WTC11 (cell line): ENCODE results near the gene KAT7. TPM values are rescaled to one million over a fixed set of nuclear protein-coding genes. Genes with fewer than 3 reads are reported as not detected.

Experiments used
- ATAC-seq: fragments of 200-7000 bp; cut with Tn5 transposase; 2 replicates; pipeline ENCODE4 v1.10.0; 2021; ENCODE audit warnings: mild to moderate bottlenecking, moderate library complexity
- CTCF ChIA-PET: fragments of 300-600 bp; sonication (Branson Sonifier 250); formaldehyde crosslinking; loops from one replicate; lab custom pipeline; 2021; ENCODE audit warnings: antibody characterized with exemption; lab: Charles Lee
- POLR2A ChIA-PET: fragments of 350-600 bp; sonication (Branson Sonifier 250); formaldehyde crosslinking; loops from one replicate; lab custom pipeline; 2021; ENCODE audit warnings: antibody characterized with exemption; lab: Charles Lee
- DNase-seq: peaks from one replicate; pipeline ENCODE4 v3.0.0; 2021; ENCODE audit warnings: low spot score
- H3K27ac Mint-ChIP-seq: 2 replicates; pipeline ENCODE4 v1.8.0; 2021; ENCODE audit warnings: mixed read lengths
- H3K27me3 Mint-ChIP-seq: 2 replicates; pipeline ENCODE4 v1.8.0; 2021; ENCODE audit warnings: low read depth, mild to moderate bottlenecking, moderate library complexity, mixed read lengths
- H3K36me3 Mint-ChIP-seq: 2 replicates; pipeline ENCODE4 v1.8.0; 2021; ENCODE audit warnings: mixed read lengths
- H3K4me1 Mint-ChIP-seq: 2 replicates; pipeline ENCODE4 v1.8.0; 2022; ENCODE audit warnings: mixed read lengths
- H3K4me3 Mint-ChIP-seq: 2 replicates; pipeline ENCODE4 v1.8.0; 2021; ENCODE audit warnings: mild to moderate bottlenecking, moderate library complexity, mixed read lengths
- H3K9me3 Mint-ChIP-seq: 2 replicates; pipeline ENCODE4 v1.8.0; 2021; ENCODE audit warnings: mixed read lengths
- ARID4B ChIP-seq: sonication (generic); formaldehyde crosslinking; IDR thresholded peaks from 2 replicates; pipeline ENCODE4 v1.8.0; 2023; ENCODE audit warnings: missing genetic modification reagents, mild to moderate bottlenecking, borderline replicate concordance
- ATF6 ChIP-seq: sonication (generic); formaldehyde crosslinking; IDR thresholded peaks from 2 replicates; pipeline ENCODE4 v1.8.1; 2023; ENCODE audit warnings: mild to moderate bottlenecking, missing genetic modification reagents
- CBFB ChIP-seq: sonication (generic); formaldehyde crosslinking; IDR thresholded peaks from 2 replicates; pipeline ENCODE4 v1.8.1; 2022; ENCODE audit warnings: mild to moderate bottlenecking, low read depth, missing genetic modification reagents
- CREB1 ChIP-seq: sonication (generic); formaldehyde crosslinking; IDR thresholded peaks from 2 replicates; pipeline ENCODE4 v1.8.0; 2023; ENCODE audit warnings: mild to moderate bottlenecking, missing genetic modification reagents
- CREM ChIP-seq: sonication (generic); formaldehyde crosslinking; IDR thresholded peaks from 2 replicates; pipeline ENCODE4 v1.8.1; 2022; ENCODE audit warnings: mild to moderate bottlenecking, missing genetic modification reagents, moderate library complexity
- ERG ChIP-seq: fragments of 250-450 bp; sonication (Bioruptor Pico); IDR thresholded peaks from 2 replicates; pipeline ENCODE4 v1.8.0; 2021; ENCODE audit warnings: mild to moderate bottlenecking
- FOXK1 ChIP-seq: sonication (generic); formaldehyde crosslinking; IDR thresholded peaks from 2 replicates; pipeline ENCODE4 v1.8.0; 2022; ENCODE audit warnings: mild to moderate bottlenecking, moderate library complexity, missing genetic modification reagents
- KAT7 ChIP-seq: sonication (generic); formaldehyde crosslinking; IDR thresholded peaks from 2 replicates; pipeline ENCODE4 v1.8.1; 2023; ENCODE audit warnings: missing genetic modification reagents, mild to moderate bottlenecking, borderline replicate concordance
- MXD4 ChIP-seq: fragments of 250-450 bp; sonication (Bioruptor Pico); IDR thresholded peaks from 2 replicates; pipeline ENCODE4 v1.8.0; 2021; ENCODE audit warnings: mild to moderate bottlenecking, moderate library complexity, borderline replicate concordance
- TEAD1 ChIP-seq: sonication (generic); formaldehyde crosslinking; IDR thresholded peaks from 2 replicates; pipeline ENCODE4 v1.8.0; 2022; ENCODE audit warnings: mild to moderate bottlenecking, missing genetic modification reagents
- TP53 ChIP-seq: sonication (generic); formaldehyde crosslinking; IDR thresholded peaks from 2 replicates; pipeline ENCODE4 v1.8.1; 2023; ENCODE audit warnings: mild to moderate bottlenecking, missing genetic modification reagents
- ZNF138 ChIP-seq: sonication (generic); formaldehyde crosslinking; conservative IDR thresholded peaks from 2 replicates; pipeline ENCODE4 v1.8.1; 2022; ENCODE audit warnings: mild to moderate bottlenecking, moderate library complexity, missing genetic modification reagents
- ZNF232 ChIP-seq: sonication (generic); formaldehyde crosslinking; IDR thresholded peaks from 2 replicates; pipeline ENCODE4 v1.8.0; 2022; ENCODE audit warnings: mild to moderate bottlenecking, missing genetic modification reagents
- ZNF281 ChIP-seq: sonication (generic); formaldehyde crosslinking; IDR thresholded peaks from 2 replicates; pipeline ENCODE4 v1.8.0; 2023; ENCODE audit warnings: mild to moderate bottlenecking, missing genetic modification reagents
- ZNF416 ChIP-seq: fragments of 250-450 bp; sonication (Bioruptor Pico); IDR thresholded peaks from 2 replicates; pipeline ENCODE4 v1.9.0; 2021; ENCODE audit warnings: mild to moderate bottlenecking, inconsistent platforms
- ZNF532 ChIP-seq: fragments of 250-450 bp; sonication (Bioruptor Pico); IDR thresholded peaks from 2 replicates; pipeline ENCODE4 v1.9.0; 2021; ENCODE audit warnings: mild to moderate bottlenecking, borderline replicate concordance
- ZNF671 ChIP-seq: fragments of 250-450 bp; sonication (Bioruptor Pico); IDR thresholded peaks from 2 replicates; pipeline ENCODE4 v1.8.0; 2021; ENCODE audit warnings: mild to moderate bottlenecking
- total RNA-seq: library from RNA; stranded (reverse); gene quantifications from 3 replicates; pipeline ENCODE4 v1.2.3, GENCODE V29; 2021

The KAT7 gene
- total RNA-seq, 1 experiment from 2014 or later, result 199 TPM

GRCh38 chr17:49764559-49765180 is 23.8 kb upstream of the KAT7 start (continued):
- no peak for TF ChIP-seq ARID4B (CRISPR knock-in tag)

GRCh38 chr17:49766918-49767530 is 21.5 kb upstream of the KAT7 start:
- Mint-ChIP-seq H3K4me3 (no peak overlapping the region), H3K27ac (no peak overlapping the region), H3K4me1 (peaks cover 15% of the 10 kb centered on the region), H3K9me3 (peaks cover 3% of the 10 kb centered on the region; the same call in 1 of the 2 replicates), H3K27me3 (peaks cover 29% of the 10 kb centered on the region), H3K36me3 (no peaks in the 10 kb centered on the region)
- CTCF ChIA-PET, result no interaction called here
- ATAC-seq (no peak), DNase-seq (no peak)
- no peak for TF ChIP-seq FOXK1 (CRISPR knock-in tag)
- no peak for TF ChIP-seq ZNF138 (CRISPR knock-in tag)
- no peak for TF ChIP-seq ZNF281 (CRISPR knock-in tag)
- TF ChIP-seq TEAD1, result no peak
- no peak for TF ChIP-seq TP53
- no peak for TF ChIP-seq ZNF232 (CRISPR knock-in tag)
- TF ChIP-seq ZNF416 (CRISPR knock-in tag), result no peak
- TF ChIP-seq CREB1 (CRISPR knock-in tag), result no peak
- TF ChIP-seq KAT7 (CRISPR knock-in tag), result no peak
- POLR2A ChIA-PET, result no interaction called here

GRCh38 chr17:49775546-49776260 is 12.8 kb upstream of the KAT7 start:
- Mint-ChIP-seq H3K4me1 (no peaks in the 10 kb centered on the region), H3K4me3 (no peak overlapping the region), H3K9me3 (no peaks in the 10 kb centered on the region), H3K36me3 (no peaks in the 10 kb centered on the region), H3K27ac (no peak overlapping the region), H3K27me3 (peaks cover 4% of the 10 kb centered on the region)
- CTCF ChIA-PET, result no interaction called here
- POLR2A ChIA-PET, result interaction anchor here (1.2 to 1.4 kb wide), 2 partner anchors 12 kb away, joined by 3 to 4 read pairs; partner anchors contain the start of gene FAM117A
- no peak for DNase-seq
- ATAC-seq, result peak; percentile 30; the same call in 1 of the 2 replicates
- TF ChIP-seq ERG (no peak), CREM (no peak), ZNF138 (CRISPR knock-in tag) (no peak), ZNF532 (CRISPR knock-in tag) (no peak), CBFB (CRISPR knock-in tag) (no peak), MXD4 (CRISPR knock-in tag) (no peak), ZNF671 (CRISPR knock-in tag) (no peak), ATF6 (no peak)
